Ascending aorta (tissue), 2 donors: ENCODE data around the gene DHRSX. TPM values are rescaled to one million over a fixed set of nuclear protein-coding genes. Genes with fewer than 3 reads are reported as not detected.
A peak's percentile ranks its signal among the peaks of the same experiment; 100 is the strongest.
"Not testable (repeated sequence)": the region's sequence is repeated elsewhere in the genome, so short reads cannot be mapped to it uniquely, and the experiment has no call there.

ENCODE experiments used
- DNase-seq, 2 donors: peaks; one replicate each; pipeline ENCODE4 v3.0.0-alpha.2; 2019; ENCODE audit warnings: low spot score in 2 of 2
- H3K27ac ChIP-seq, 2 donors: fragments of 200-600 bp; sonication (generic); one replicate each; pipeline ENCODE4 v1.5.1; 2016 to 2017; ENCODE audit warnings: mild to moderate bottlenecking in 1 of 2
- H3K27me3 ChIP-seq: fragments of 200-600 bp; sonication (generic); one replicate; pipeline ENCODE4 v1.5.1; 2017
- H3K36me3 ChIP-seq, 2 donors: fragments of 200-600 bp; sonication (generic); one replicate each; pipeline ENCODE4 v1.5.1; 2016
- H3K4me1 ChIP-seq, 2 donors: fragments of 200-600 bp; sonication (generic); one replicate each; pipeline ENCODE4 v1.5.1; 2016 to 2017; ENCODE audit warnings: mild to moderate bottlenecking in 1 of 2
- H3K4me3 ChIP-seq, 2 donors: fragments of 200-600 bp; sonication (generic); one replicate each; pipeline ENCODE4 v1.5.1; 2016 to 2017; ENCODE audit warnings: mild to moderate bottlenecking in 1 of 2
- H3K9me3 ChIP-seq, 2 donors: fragments of 200-600 bp; sonication (generic); one replicate each; pipeline ENCODE4 v1.5.1; 2016
- intact Hi-C: fragments of 100-400 bp; cut with DNase I; formaldehyde crosslinking; loops from one replicate; pipeline ENCODE4 v1.15.1; 2023
- total RNA-seq: library from RNA; depleted of rRNA; stranded (reverse); fragments of >200 nt; gene quantifications from one replicate; pipeline ENCODE4 v1.1.0, GENCODE V29; 2016
- TF ChIP-seq, protein P1 (sequence below), 3 experiments: fragments of 200-600 bp in 2 of 3; fragments of 450-650 bp in 1 of 3; sonication (generic) in 2 of 3; IDR thresholded peaks; one replicate each; pipeline ENCODE4 v1.5.1; 2016 to 2019; ENCODE audit warnings: antibody characterized with exemption in 3 of 3, mild to moderate bottlenecking in 1 of 3, moderate library complexity in 1 of 3

Gene DHRSX
- total RNA-seq, 1 donor from 2014 or later: 13.4 TPM

DNA sequence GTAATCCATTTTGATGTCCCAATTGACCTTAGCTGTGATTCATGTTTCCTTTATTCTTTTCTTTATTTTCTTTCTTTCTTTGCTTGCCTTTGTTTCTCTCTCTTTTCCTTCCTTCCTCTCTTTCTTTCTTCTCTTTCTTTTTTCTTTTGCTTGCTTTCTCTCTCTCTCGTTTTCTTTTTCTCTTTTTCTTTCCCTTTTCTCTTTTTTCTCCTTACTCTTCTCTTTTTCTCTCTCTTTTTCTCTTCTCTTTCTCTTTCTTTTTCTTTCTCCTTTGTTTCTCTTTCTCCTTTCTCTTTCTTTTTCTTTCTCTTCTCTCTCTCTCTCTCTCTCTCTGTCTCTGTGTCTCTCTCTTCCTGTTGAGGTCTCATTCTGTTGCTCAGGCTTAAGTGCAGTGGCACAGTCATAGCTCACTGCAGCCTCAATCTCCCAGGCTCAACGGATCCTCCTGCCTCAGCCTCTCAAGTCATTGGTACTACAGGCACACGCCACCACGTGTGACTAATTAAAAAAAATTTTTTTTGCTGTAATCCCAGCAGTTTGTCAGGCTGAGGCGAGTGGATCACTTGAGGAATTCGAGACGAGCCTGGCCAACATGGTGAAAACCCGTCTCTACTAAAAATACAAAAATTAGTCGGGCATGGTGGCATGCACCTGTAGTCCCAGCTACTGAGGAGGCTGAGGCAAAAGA, 8.0 kb upstream of the DHRSX start:
- no peaks in the 10 kb centered on the region for H3K9me3 ChIP-seq
- no peak for DNase-seq
- H3K36me3 ChIP-seq: no peaks in the 10 kb centered on the region
- no peak overlapping the region for H3K4me3 ChIP-seq
- no peak overlapping the region for H3K27ac ChIP-seq
- no peaks in the 10 kb centered on the region for H3K4me1 ChIP-seq
- intact Hi-C loops: loop anchor here (10.0 kb wide), 1 partner anchor 186 kb away; the partner anchor contains the start of gene CD99
- TF ChIP-seq, protein P1, sequence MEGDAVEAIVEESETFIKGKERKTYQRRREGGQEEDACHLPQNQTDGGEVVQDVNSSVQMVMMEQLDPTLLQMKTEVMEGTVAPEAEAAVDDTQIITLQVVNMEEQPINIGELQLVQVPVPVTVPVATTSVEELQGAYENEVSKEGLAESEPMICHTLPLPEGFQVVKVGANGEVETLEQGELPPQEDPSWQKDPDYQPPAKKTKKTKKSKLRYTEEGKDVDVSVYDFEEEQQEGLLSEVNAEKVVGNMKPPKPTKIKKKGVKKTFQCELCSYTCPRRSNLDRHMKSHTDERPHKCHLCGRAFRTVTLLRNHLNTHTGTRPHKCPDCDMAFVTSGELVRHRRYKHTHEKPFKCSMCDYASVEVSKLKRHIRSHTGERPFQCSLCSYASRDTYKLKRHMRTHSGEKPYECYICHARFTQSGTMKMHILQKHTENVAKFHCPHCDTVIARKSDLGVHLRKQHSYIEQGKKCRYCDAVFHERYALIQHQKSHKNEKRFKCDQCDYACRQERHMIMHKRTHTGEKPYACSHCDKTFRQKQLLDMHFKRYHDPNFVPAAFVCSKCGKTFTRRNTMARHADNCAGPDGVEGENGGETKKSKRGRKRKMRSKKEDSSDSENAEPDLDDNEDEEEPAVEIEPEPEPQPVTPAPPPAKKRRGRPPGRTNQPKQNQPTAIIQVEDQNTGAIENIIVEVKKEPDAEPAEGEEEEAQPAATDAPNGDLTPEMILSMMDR (IDR thresholded peaks at IDR 0.05): no peak
- no peaks in the 10 kb centered on the region for H3K27me3 ChIP-seq

DNA sequence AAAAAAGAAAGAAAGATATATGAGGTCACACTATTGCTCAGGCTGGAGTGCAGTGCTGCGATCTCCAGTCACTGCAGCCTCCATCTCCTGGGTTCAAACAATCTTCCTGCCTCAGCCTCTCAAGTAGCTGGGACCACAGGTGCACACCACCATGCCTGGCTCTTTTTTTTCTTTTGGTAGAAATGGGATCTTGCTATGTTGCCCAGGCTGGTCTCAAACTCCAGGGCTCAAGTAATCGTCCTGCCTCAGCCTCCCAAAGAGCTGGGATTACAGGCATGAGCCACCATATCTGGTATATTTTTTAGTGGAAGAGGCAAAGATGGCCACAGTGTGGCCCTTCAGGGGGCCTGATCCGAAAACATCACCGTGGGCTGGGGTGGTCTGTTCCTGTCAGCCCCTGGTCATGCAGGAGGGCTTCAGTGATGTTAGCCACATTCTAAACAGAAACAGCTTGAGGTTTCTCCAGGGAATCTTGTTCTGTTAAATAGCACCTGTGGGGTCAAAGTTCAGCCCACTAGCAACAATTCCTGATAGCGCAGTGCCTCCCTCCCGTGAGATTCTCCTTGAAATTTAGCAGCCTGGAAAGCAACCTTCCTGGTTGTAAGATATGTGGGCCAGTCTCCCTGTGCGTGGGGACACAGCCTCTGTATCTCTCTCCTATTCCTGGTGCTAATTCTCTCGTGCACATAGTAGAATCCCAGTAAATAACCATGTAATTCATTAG, 7.3 kb upstream of the DHRSX start:
- Histone ChIP-seq H3K9me3 (no peaks in the 10 kb centered on the region), H3K4me1 (no peaks in the 10 kb centered on the region), H3K27me3 (no peaks in the 10 kb centered on the region), H3K4me3 (no peak overlapping the region), H3K27ac (no peak overlapping the region), H3K36me3 (no peaks in the 10 kb centered on the region)
- no peak for DNase-seq
- intact Hi-C loops: loop anchor here (10.0 kb wide), 1 partner anchor 187 kb away; the partner anchor contains the start of gene CD99
- TF ChIP-seq, protein P1 (IDR thresholded peaks at IDR 0.05): no peak

DNA sequence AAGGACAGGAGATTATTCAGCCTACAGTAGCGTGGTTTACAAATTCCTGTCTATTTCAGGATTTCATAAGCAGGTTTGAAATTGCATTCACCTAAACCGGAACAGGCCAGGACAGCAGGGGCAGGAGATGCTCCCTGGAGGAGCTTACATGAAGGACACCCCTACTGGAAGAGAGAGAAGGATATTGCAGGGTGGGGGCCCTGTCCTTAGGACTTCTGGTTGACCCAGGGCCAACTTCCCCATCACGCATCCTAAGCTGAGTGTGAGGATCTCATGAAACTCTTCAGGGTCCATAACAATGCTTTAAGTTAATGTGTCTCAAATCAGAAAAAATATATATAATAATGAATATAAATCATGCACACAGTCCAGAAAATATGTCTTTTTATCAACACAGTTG, 6.4 kb upstream of the DHRSX start:
- Histone ChIP-seq H3K4me3 (no peak overlapping the region), H3K4me1 (no peaks in the 10 kb centered on the region), H3K27ac (no peak overlapping the region), H3K27me3 (no peaks in the 10 kb centered on the region), H3K9me3 (no peaks in the 10 kb centered on the region), H3K36me3 (no peaks in the 10 kb centered on the region)
- intact Hi-C loops: loop anchor here (10.0 kb wide), 1 partner anchor 188 kb away; the partner anchor contains the start of gene CD99
- no peak for DNase-seq
- TF ChIP-seq, protein P1 (IDR thresholded peaks at IDR 0.05): no peak

DNA sequence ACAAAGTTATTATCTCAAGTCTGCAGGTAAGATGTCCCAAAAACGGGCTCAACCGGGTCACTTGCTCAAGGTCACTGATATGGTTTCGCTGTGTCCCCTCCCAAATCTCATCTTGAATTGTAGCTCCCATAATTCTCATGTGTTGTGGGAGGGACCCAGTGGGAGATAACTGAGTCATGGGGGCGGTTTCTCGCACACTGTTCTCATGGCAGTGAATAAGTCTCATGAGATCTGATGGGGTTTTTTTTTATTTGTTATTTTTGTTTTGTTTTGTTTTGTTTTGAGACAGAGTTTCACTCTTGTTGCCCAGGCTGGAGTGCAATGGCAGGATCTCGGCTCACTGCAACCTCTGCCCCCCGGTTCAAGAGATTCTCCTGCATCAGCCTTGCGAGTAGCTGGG, 4.6 kb upstream of the DHRSX start:
- not testable (repeated sequence) for H3K4me3 ChIP-seq, H3K36me3 ChIP-seq, H3K27me3 ChIP-seq, H3K4me1 ChIP-seq, H3K27ac ChIP-seq, H3K9me3 ChIP-seq
- intact Hi-C loops: loop anchor here (10.0 kb wide), 1 partner anchor 189 kb away; the partner anchor contains the start of gene CD99
- DNase-seq: peak in 1 of 2 donors; percentile 35

DNA sequence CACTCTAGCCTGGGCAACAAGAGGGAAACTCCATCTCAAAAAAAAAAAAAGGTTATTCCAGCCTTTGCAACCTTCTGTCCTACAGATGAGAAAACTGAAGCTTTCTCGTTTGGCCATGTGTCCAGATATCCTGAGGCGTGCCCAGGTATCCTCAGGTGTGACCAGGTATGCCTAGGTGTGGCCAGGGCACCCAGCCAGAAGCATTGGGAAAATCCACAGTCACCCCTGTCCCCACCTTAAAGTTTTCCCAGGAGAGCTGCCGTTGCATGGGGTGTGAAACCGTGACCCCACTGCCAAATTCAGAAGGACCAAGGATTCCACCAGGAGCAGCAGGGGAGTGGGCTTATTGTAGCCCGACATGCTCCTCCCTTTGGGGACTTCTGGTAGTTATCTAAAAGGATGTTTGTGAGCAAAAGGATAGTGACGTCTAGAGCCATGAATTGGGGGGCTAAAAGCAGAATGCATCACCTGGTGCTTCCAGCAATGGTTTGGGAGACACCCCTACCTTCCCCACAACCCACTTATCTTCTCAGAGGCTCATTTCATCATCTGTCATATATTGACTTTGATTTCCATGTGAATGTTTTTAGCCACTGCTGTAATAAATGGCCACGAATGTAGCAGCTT, 4.0 kb upstream of the DHRSX start:
- no peaks in the 10 kb centered on the region for H3K36me3 ChIP-seq

More for the DNA sequence above, 4.0 kb upstream of the DHRSX start:
- peak in 1 of 2 donors; percentile 21 for DNase-seq
- TF ChIP-seq, protein P1 (IDR thresholded peaks at IDR 0.05): no peak
- Histone ChIP-seq H3K4me3 (no peak overlapping the region), H3K27me3 (no peaks in the 10 kb centered on the region), H3K27ac (no peak overlapping the region), H3K4me1 (peaks cover 0 to 4% of the 10 kb centered on the region in 2 donors), H3K9me3 (no peaks in the 10 kb centered on the region)
- intact Hi-C loops: loop anchor here (5.0 to 10.0 kb wide), 4 partner anchors 102 to 1053 kb away; partner anchors contain the start of genes ASMTL and CD99
